Endothelial cell of umbilical vein (primary cell): ENCODE measurements around the gene RHD. TPM values are rescaled to one million over a fixed set of nuclear protein-coding genes. Genes with fewer than 3 reads are reported as not detected.

Source experiments
- BruUV-seq: library from RNA; stranded (reverse); fragments of 400-500 nt; replicated peaks from 2 replicates; lab custom pipeline; 2021; lab: Mats Ljungman, UMichigan
- CTCF ChIA-PET: fragments of 300-600, 350-600 bp; sonication (Branson Sonifier 250); formaldehyde crosslinking; loops from one replicate; lab custom pipeline; 2021; ENCODE audit warnings: antibody characterized with exemption, inconsistent platforms; lab: Charles Lee
- POLR2A ChIA-PET: fragments of 300-600, 350-600 bp; sonication (Branson Sonifier 250); formaldehyde crosslinking; loops from one replicate; lab custom pipeline; 2021; ENCODE audit warnings: antibody characterized with exemption, inconsistent platforms; lab: Charles Lee
- DNase-seq: peaks from one replicate; pipeline ENCODE4 v3.0.0-alpha.2; 2011; ENCODE audit warnings: low read depth, low spot score
- FAIRE-seq: peaks from 2 replicates; lab custom pipeline; 2011; peaks lifted over from hg19 to GRCh38; lab: Jason Lieb, UNC
- H2AFZ ChIP-seq: 2 replicates; pipeline ENCODE4 v1.6.0; 2012; ENCODE audit warnings: low read depth, low read length, control low read depth, inconsistent platforms
- H3K27ac ChIP-seq: 2 replicates; pipeline ENCODE4 v1.5.1; 2011; ENCODE audit warnings: low read depth, mild to moderate bottlenecking, control low read depth, low read length, moderate library complexity; ENCODE audit not compliant: insufficient read depth
- H3K27me3 ChIP-seq, 2 experiments: 2 replicates each; pipeline versions ENCODE4 v1.6.0 to v1.6.1; 2011; ENCODE audit warnings: low read length in 2 of 2, mixed read lengths in 1 of 2; ENCODE audit not compliant: control insufficient read depth in 2 of 2, insufficient read depth in 2 of 2
- H3K36me3 ChIP-seq, 2 experiments: 2 replicates in 1 of 2; 3 replicates in 1 of 2; pipeline ENCODE4 v1.5.1; 2011; ENCODE audit warnings: low read length in 2 of 2, mild to moderate bottlenecking in 1 of 2, moderate library complexity in 1 of 2; ENCODE audit not compliant: control insufficient read depth in 2 of 2, insufficient read depth in 2 of 2; ENCODE audit errors: extremely low read depth in 1 of 2
- H3K4me1 ChIP-seq: 3 replicates; pipeline ENCODE4 v1.5.1; 2011; ENCODE audit warnings: mild to moderate bottlenecking, low read length; ENCODE audit not compliant: control insufficient read depth, insufficient read depth; ENCODE audit errors: extremely low read depth
- H3K4me2 ChIP-seq: 2 replicates; pipeline ENCODE4 v1.6.1; 2011; ENCODE audit warnings: low read length, control low read depth, mixed read lengths; ENCODE audit not compliant: insufficient read depth
- H3K4me3 ChIP-seq, 3 experiments: fragments of 200-600 bp in 1 of 3; sonication (generic), shearing (Covaris generic) in 1 of 3; replicated peaks in 1 of 3; 2 replicates each; pipeline ENCODE4 v1.5.1; 2011 to 2016; ENCODE audit warnings: control low read depth in 3 of 3, low read length in 3 of 3, mild to moderate bottlenecking in 2 of 3, inconsistent platforms in 1 of 3, low read depth in 1 of 3, moderate library complexity in 1 of 3; ENCODE audit not compliant: insufficient read depth in 1 of 3
- H3K79me2 ChIP-seq: 2 replicates; pipeline ENCODE4 v1.6.0; 2012; ENCODE audit warnings: low read length, inconsistent platforms; ENCODE audit not compliant: control insufficient read depth, insufficient read depth
- H3K9ac ChIP-seq: replicated peaks from 2 replicates; pipeline ENCODE3; 2011; ENCODE audit warnings: low read length, control low read depth; ENCODE audit not compliant: insufficient read depth; ENCODE audit errors: extremely low read depth
- H3K9me1 ChIP-seq: replicated peaks from 3 replicates; pipeline ENCODE4 v1.6.0; 2011; ENCODE audit warnings: mild to moderate bottlenecking, low read length; ENCODE audit not compliant: control insufficient read depth, insufficient read depth; ENCODE audit errors: extremely low read depth
- H3K9me3 ChIP-seq: replicated peaks from 2 replicates; pipeline ENCODE4 v1.5.1; 2012; ENCODE audit warnings: low read length, inconsistent platforms; ENCODE audit not compliant: control insufficient read depth, insufficient read depth
- H4K20me1 ChIP-seq: replicated peaks from 2 replicates; pipeline ENCODE3; 2011; ENCODE audit warnings: mild to moderate bottlenecking, low read length; ENCODE audit not compliant: control insufficient read depth, insufficient read depth; ENCODE audit errors: extremely low read depth
- CTCF ChIP-seq, 2 donors: IDR thresholded peaks; 1 replicate in 1 of 2; 2 replicates in 1 of 2; pipeline ENCODE4 v1.5.1; 2011; ENCODE audit warnings: low read length in 2 of 2, mild to moderate bottlenecking in 2 of 2, moderate library complexity in 2 of 2, control low read depth in 1 of 2, inconsistent platforms in 1 of 2, low read depth in 1 of 2; ENCODE audit not compliant: insufficient read depth in 1 of 2; ENCODE audit errors: extremely low read depth in 1 of 2
- EZH2 ChIP-seq: IDR thresholded peaks from 2 replicates; pipeline ENCODE4 v1.6.1; 2012; ENCODE audit warnings: borderline replicate concordance, low read depth, mild to moderate bottlenecking, moderate library complexity, low read length, inconsistent platforms; ENCODE audit not compliant: severe bottlenecking
- FOS ChIP-seq: IDR thresholded peaks from 2 replicates; pipeline ENCODE4 v1.6.1; 2011; ENCODE audit warnings: mild to moderate bottlenecking, low read length, moderate library complexity, borderline replicate concordance; ENCODE audit not compliant: insufficient read depth
- GATA2 ChIP-seq: IDR thresholded peaks from 2 replicates; pipeline ENCODE4 v1.7.0; 2011; ENCODE audit warnings: low read depth, mild to moderate bottlenecking, moderate library complexity, mixed read lengths, low read length; ENCODE audit not compliant: insufficient read length, insufficient read depth
- JUN ChIP-seq: IDR thresholded peaks from 2 replicates; pipeline ENCODE4 v1.6.1; 2011; ENCODE audit warnings: borderline replicate concordance, low read depth; ENCODE audit not compliant: insufficient read length, insufficient read depth
- MAX ChIP-seq: IDR thresholded peaks from 2 replicates; pipeline ENCODE4 v1.6.1; 2011; ENCODE audit not compliant: insufficient read depth, insufficient read length
- MYC ChIP-seq: IDR thresholded peaks from one replicate; pipeline ENCODE4 v1.6.1; 2011; ENCODE audit warnings: mild to moderate bottlenecking, low read depth, low read length
- POLR2A ChIP-seq: IDR thresholded peaks from 2 replicates; pipeline ENCODE4 v1.6.1; 2012; ENCODE audit warnings: low read depth, mild to moderate bottlenecking, control low read depth, low read length
- POLR2AphosphoS5 ChIP-seq: IDR thresholded peaks from 2 replicates; pipeline ENCODE4 v1.6.1; 2012; ENCODE audit warnings: low read depth, mild to moderate bottlenecking, control low read depth, low read length, moderate library complexity; ENCODE audit not compliant: insufficient read depth
- dilution Hi-C: fragments of 300-500 bp; cut with MboI; formaldehyde crosslinking; loops from one replicate; pipeline ENCODE4 v1.15.0; 2019; ENCODE audit warnings: low sequenced_read_pairs; ENCODE audit not compliant: extremely low pct_ligation_motif_present
- intact Hi-C: fragments of 100-400 bp; cut with micrococcal nuclease; formaldehyde crosslinking; loops from one replicate; pipeline ENCODE4 v1.10.0; 2022
- polyA plus RNA-seq, 4 experiments: library from polyadenylated mRNA; depleted of rRNA in 3 of 4; stranded (reverse) in 3 of 4; unstranded in 1 of 4; fragments of >200 nt; gene quantifications; 2 replicates each; pipeline versions ENCODE4 v1.2.1 to v1.2.3, GENCODE V29; 2011 to 2012; ENCODE audit warnings: missing spikeins in 1 of 4
- total RNA-seq: library from RNA; stranded (reverse); gene quantifications from 2 replicates; pipeline ENCODE4 v1.2.3, GENCODE V29; 2021

Gene RHD
- total and polyA plus RNA-seq, 2 donors (not counting 3 experiments of a cell fraction or from before 2014, with no cell fraction given) = not detected

- H3K9ac ChIP-seq = no peak overlapping the region
These were observed 70.5 kb downstream of the RHD start for GRCh38 chr1:25342846-25343245.

More at GRCh38 chr1:25342846-25343245, 70.5 kb downstream of the RHD start:
- dilution Hi-C loops = no loop called here
- intact Hi-C loops = no loop called here
- Histone ChIP-seq H4K20me1 (peaks cover 6% of the 10 kb centered on the region), H3K4me2 (no peak overlapping the region), H3K79me2 (peaks cover 62% of the 10 kb centered on the region), H3K4me1 (peaks cover 15% of the 10 kb centered on the region), H3K27me3 (no peaks in the 10 kb centered on the region), H3K36me3 (peaks cover 3 to 4% of the 10 kb centered on the region in 2 experiments), H3K9me3 (no peaks in the 10 kb centered on the region), H3K27ac (no peak overlapping the region), H3K4me3 (no peak overlapping the region), H3K9me1 (no peaks in the 10 kb centered on the region), H2AFZ (no peak overlapping the region)
- DNase-seq (no peak), FAIRE-seq (no peak)
- ChIA-PET POLR2A (no interaction called here), CTCF (interaction anchor here (1.3 kb wide), 1 partner anchor 178 kb away, joined by 3 read pairs; no protein-coding TSS in a partner anchor)
- no TSS peak for BruUV-seq
- no peak for TF ChIP-seq MAX
- TF ChIP-seq MYC = no peak
- no peak for TF ChIP-seq CTCF (IDR thresholded peaks at IDR 0.05; ENCODE audit: extremely low read depth in 1 of 2, insufficient read depth in 1 of 2, low read depth in 1 of 2, low read length in 2 of 2)
- no peak for TF ChIP-seq EZH2
- TF ChIP-seq POLR2AphosphoS5 = no peak
- TF ChIP-seq POLR2A = no peak
- TF ChIP-seq FOS = no peak
- TF ChIP-seq JUN = no peak
- TF ChIP-seq GATA2 = no peak
